SHP77 (cell line): ENCODE measurements around the gene RNF20.
"Not testable (repeated sequence)": the region's sequence is repeated elsewhere in the genome, so short reads cannot be mapped to it uniquely, and the experiment has no call there.

Experiments
- DNase-seq, 2 experiments: peaks; one replicate each; lab custom pipeline; 2025; lab: John Stamatoyannopoulos, UW

Gene RNF20

GRCh38 chr9:101533334-101534204 is at the start of gene RNF20:
Gene RNF20 (plus strand): TSS chr9:101533853. CDS start chr9:101535424, 1,571 bp downstream.
- peak; percentile 98 to 99 for DNase-seq

- DNase-seq: no peak
Measured at GRCh38 chr9:101484046-101484445, 49.6 kb upstream of the RNF20 start.

GRCh38 chr9:101485924-101486692 is 47.5 kb upstream of the RNF20 start:
- peak; percentile 68 to 81 for DNase-seq

GRCh38 chr9:101486693-101487442 is 46.8 kb upstream of the RNF20 start:
- peak; percentile 73 to 82 for DNase-seq

GRCh38 chr9:101487443-101487840 is 46.2 kb upstream of the RNF20 start:
- peak in 1 of 2 experiments; percentile 55 for DNase-seq

GRCh38 chr9:101495810-101496209 is 37.8 kb upstream of the RNF20 start:
- no peak for DNase-seq

GRCh38 chr9:101498323-101498722 is 35.3 kb upstream of the RNF20 start:
- no peak for DNase-seq

GRCh38 chr9:101504188-101504587 is 29.5 kb upstream of the RNF20 start:
- DNase-seq: no peak

- no peak for DNase-seq
Measured at GRCh38 chr9:101508211-101508610, 25.4 kb upstream of the RNF20 start.

GRCh38 chr9:101509572-101509971 is 24.1 kb upstream of the RNF20 start:
- DNase-seq: no peak

GRCh38 chr9:101510459-101510858 is 23.2 kb upstream of the RNF20 start:
- no peak for DNase-seq

- DNase-seq: no peak
Measured at GRCh38 chr9:101511009-101511408, 22.6 kb upstream of the RNF20 start.

- no peak for DNase-seq
Measured at GRCh38 chr9:101512116-101512515, 21.5 kb upstream of the RNF20 start.

GRCh38 chr9:101513351-101513750 is 20.3 kb upstream of the RNF20 start:
- DNase-seq: no peak

GRCh38 chr9:101514071-101514470 is 19.6 kb upstream of the RNF20 start:
- DNase-seq: no peak

GRCh38 chr9:101516655-101517054 is 17.0 kb upstream of the RNF20 start:
- DNase-seq: no peak

- not testable (repeated sequence) for DNase-seq
Measured at GRCh38 chr9:101518489-101518888, 15.2 kb upstream of the RNF20 start.

- DNase-seq: no peak
Measured at GRCh38 chr9:101524371-101524770, 9.3 kb upstream of the RNF20 start.

GRCh38 chr9:101527066-101527465 is 6.6 kb upstream of the RNF20 start:
- no peak for DNase-seq

- DNase-seq: no peak
Measured at GRCh38 chr9:101528015-101528414, 5.6 kb upstream of the RNF20 start.

- DNase-seq: peak; percentile 46 to 52
Measured at GRCh38 chr9:101530076-101530711, 3.5 kb upstream of the RNF20 start.

GRCh38 chr9:101536351-101536750 is 2.7 kb downstream of the RNF20 start:
- no peak for DNase-seq
